NCI-H524 (cell line): Measurements from ENCODE around the gene SETMAR.

Experiments
- DNase-seq, 2 experiments: peaks; one replicate each; lab custom pipeline; 2025; lab: John Stamatoyannopoulos, UW

Gene SETMAR

DNA sequence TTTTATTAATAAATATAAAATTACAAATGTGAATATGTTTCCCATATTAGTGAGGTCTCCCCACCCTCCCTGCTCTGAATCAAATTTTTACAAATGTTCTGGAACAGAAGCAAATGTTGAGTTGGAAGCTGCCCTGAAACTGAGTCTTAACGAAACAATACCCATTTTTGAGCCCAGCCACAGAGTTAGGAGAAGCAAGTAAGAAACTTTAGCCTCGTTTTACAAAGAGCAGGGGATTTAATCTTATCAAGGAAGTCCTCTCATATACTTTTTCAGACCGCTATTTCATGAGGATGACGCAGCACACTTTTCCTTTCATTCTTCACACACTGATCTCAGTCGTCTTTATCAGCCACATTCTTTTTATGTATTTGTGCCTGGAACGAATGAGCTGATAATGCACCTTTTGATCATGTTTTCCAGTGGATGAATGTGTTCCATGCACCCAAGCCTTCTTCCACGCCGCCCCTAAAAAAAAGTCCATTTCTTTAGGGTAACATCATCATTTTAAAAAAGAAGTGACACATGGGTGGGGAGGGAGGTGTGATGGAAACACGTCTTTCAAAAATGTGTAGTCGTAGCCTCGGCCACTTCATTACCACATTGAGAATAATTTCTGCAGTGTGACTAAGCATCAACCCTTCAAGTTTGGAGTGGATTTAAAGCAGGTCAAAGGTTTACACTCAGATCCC is 48.1 kb downstream of the SETMAR start:
- no peak for DNase-seq

DNA sequence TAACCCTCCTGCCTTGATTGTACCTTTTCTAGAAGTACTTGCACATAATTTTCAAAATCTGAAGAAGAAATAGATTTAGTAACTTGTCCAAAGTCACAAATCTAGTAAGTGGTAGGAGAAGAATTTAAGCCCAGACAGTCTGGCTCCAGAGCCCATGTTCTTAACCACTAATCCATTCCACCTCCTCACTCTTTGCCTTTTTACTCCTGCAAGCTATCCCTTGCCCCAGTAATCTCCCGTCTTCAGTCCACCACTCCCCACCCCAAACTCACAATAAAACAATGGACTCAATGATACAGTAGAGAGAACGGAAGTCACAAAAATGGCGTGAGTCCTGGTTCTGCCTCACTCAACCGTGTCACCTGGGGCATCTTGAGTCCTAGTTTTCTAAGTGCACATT is 48.7 kb downstream of the SETMAR start:
- no peak for DNase-seq

DNA sequence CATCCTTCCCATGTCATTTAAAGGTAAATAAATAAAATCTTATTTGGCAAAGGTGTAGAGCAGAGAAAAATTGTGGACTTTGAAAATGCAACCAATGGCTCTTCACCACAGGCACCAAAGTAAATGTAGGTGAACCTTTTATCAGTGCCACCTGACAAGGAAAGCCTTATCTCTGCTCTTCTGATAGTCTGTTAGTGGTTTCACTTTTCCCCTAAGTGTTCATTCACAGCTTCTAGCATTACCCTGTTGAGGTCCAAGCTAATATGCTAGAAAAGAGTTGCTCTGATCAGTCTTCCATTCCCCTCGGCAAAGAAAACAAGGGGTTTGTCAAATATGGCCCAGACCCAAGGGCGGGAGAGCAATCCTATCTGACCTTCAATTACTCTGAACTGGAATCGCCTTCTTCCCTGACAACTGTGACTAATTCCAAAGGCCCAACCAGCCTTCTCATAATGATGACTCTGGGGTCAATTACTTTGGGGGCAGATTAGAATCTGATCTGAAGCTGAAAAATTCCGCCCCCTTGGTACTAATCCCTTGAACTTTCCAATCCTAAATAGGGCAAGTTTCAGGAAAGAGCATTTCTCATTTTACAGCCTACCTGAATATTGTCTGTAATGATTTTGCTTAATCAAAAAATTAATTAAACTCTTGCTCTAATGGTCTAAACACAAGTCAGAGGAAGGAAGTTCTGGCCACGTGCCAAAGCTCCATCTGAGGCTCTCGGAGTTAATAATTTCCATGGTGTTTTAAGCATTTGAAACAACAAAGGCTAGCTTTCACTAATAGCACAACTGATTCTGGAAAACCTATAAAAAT is 52.4 kb downstream of the SETMAR start:
- no peak for DNase-seq

DNA sequence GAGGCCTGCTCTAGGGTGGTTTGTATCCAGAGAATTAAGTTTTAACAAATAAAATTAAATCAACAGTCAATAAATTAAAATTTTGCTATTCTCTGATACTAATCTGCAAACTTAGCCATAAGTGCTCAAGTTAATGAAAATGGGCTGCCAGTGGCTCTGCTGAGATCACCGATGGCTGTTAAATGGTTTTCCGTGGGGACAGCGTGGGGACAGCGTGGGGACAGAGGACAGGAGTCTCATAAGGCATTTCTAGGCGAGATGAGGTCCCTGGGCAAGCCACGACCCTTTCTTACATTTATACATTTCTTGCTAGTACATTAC is 53.0 kb downstream of the SETMAR start:
- DNase-seq, result no peak

DNA sequence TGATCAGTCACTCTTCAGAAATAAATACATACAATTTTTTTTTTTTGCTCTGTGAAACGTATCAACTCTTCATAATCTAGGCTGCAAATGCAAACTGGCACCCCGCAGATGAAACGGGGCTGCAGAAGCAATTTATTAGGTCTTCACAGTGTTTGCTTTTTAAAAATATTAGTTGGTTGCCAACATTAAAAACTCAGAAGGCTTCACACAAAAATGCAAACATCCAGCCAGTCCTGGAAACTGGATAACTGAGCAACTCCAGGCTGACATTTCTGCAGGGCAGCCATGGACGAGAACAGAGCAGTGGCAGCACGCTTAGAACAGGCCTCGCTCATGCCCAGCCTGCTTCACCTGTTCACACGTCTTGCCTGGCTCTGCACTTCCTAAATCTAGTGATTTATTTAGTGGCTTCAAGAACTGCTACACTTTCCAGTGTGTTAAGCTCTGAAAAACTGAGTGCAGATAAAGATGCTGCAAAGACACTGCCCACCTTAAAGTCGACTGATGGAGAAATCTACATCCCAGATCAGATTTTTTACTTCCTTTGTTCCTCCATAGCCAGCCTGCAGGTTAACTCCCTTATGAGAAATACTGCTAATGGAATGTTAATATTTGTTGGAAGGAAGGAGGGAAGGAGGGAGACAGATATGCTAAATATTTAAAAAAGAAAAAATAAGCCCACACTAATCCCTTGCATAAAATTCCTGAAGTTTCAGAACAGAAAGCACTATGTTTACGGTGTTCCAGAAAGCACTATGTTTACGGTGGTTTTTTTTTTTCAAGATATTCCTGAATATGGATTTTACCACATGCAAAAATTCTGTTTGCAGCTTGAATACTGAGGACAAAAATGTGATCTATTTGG is 53.6 kb downstream of the SETMAR start:
- DNase-seq, result no peak

DNA sequence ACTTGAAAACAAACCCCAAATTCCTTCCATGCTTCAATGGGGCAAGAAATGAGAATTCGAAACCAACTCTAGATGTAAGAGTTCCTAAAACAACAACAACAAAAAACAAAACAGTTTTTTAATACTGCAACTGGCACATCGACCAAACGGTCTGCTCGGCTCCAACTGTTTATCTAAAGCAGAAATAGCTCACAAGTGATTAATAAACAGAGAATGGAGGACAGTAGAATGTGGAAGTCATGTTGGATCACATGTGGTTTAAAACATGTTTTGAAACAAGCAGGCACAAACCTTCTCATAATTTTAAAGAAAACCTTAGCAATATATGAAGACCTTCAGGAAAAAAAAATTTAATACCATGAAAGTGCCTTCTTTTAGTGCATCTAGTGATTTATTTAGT is 55.1 kb downstream of the SETMAR start:
- DNase-seq, result no peak

DNA sequence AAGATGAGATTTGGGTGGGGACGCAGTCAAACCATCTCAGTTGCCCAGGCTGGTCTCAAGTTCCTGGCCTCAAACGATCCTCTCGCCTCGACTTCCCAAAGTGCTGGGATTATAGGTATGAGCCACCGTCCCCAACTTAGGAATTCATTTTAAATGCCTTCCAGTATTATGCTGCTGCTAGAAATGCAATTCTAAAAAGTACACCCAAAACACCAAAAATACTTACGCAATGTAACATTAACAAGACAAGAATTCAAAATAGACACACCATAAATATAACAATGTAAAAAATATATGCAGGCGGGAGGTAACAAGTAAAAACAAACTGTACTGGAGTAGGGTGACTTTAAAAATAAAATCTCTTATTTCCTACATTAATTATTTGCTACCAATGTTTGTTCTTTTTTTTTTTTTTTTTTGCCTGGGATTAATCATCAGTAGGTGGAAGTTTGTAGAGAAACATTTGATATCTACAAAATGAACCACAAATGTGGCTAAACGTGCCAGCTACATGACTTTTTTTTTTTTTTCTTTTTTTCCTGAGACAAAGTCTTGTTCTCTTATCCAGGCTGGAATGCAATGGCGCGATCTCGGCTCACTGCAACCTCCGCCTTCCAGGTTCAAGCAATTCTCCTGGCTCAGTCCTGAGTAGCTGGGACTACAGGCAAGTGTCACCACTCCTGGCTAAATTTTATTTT is 56.8 kb downstream of the SETMAR start:
- no peak for DNase-seq

DNA sequence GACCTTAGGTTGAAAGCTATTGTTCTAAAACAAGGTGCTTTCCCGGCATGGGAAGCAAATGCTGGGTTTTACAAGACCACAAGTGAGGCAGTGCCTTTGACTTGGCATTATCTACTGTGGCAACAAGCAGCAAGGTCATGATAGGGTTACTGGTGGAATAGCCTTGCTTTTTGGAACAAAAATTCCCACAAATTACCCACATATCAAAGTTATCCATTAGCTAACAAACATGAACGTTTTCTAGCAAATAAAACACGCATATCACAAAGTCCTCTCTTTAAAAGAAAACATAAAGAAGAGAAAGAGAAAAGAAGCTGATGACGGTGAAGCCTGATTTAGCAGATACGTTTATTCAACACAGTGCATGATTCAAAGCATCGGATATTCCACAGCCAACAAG is 57.6 kb downstream of the SETMAR start:
- DNase-seq, result no peak

DNA sequence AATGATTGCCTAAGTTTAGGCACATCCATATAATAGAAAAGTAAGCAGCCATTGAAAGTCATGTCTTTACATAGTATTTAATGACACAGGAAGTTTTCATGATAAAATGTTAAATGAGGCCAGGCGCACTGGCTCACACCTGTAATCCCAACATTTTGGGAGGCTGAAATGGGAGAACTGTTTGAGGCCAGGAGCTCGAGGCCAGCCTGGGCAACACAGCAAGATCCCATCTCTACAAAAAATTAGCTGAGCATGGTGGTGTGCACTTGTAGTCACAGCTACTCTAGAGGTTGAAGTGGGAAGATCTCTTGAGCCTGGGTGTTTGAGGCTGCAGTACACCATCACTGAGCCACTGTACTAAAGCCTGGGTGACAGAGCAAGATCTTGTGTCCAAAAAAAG is 59.4 kb downstream of the SETMAR start:
- no peak for DNase-seq
